HL-60/S4 treated with phorbol 12-myristate 13-acetate at 8.2 ng/mL for 4 days and 3 days (cell line): ENCODE results near the gene ANGPT4.
"Not testable (repeated sequence)": the region's sequence is repeated elsewhere in the genome, so short reads cannot be mapped to it uniquely, and the experiment has no call there.

Experiments used
- in situ Hi-C: fragments of 300-500 bp; cut with MboI; formaldehyde crosslinking; loops from 2 replicates; pipeline ENCODE4 v1.15.0; 2022; ENCODE audit warnings: low sequenced_read_pairs

The ANGPT4 gene

GRCh38 chr20:878511-879307 is 37.4 kb downstream of the ANGPT4 start:
- in situ Hi-C loops: no loop called here

DNA sequence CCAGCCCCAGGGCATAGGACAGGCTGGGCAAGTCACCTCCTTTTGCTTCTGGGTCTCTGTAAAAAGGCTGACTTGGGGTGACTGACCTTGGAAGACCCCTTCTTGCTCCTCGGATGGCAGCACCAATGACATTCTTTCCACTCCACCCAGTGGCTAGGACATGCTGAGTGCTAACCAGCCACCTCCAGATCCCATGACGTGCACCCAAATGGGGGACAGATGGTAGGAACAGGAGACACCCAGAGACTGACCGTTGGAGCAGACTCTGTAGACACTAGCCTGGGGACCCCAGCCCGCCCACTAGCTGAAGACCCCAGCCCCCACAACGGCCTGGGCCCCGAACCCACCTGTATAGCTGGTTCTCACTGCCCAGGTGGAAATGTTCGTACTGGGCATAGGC is 38.3 kb downstream of the ANGPT4 start:
- in situ Hi-C loops: no loop called here

DNA sequence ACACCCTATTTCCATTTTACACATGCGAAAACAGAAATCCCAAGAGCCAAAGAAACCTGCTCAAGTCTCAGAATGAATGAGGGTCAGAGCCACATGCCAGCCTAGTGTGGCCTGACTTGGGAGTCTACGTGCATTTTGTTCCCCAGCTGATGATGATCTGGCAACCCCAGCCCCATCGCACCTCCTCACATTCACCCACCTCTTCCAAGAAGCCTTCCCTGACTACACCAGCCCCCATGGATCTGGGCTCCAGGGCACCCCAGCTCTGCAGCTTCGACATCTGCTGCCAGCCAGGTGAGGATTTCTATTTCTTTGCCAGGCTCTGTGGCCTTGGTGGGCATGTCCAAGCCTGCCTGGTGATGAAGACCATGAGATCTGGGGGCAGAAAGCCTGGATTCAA is 41.0 kb downstream of the ANGPT4 start:
- in situ Hi-C loops: no loop called here

DNA sequence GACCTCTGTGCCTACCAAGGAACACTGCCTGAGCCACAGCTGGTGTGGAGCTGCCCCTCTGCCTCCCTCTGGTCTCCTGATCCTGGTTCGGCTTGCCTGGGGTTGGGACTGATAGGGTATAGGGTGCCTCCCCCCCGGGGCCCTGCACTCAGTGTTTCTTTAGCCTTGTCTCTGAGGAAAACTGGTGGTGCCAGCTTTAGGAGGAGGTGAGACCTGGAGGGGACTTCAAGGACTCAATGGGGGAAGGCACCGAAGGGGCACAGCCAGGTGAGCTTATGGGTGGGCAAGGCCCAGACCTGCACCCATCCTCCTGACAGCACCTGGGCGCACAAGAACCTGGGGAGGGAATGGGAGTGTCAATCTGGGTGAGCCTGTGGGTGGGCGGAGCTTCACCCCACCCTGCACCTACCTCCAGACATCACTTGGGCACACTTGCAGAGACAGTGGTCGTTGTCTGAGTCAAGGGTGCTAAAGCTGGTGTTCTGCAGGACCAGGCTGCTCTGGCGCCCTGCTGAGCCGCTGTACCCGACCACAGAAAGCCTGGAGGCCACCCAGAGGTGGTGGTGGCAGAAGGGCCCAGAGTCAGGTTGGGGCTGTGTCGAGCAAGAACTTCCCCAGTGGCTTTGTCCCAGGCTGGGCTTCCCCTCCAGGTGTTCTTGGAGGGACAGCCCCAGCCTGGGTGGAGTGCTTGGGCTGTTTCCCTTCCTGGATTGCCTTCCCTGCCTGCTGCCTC is 42.1 kb downstream of the ANGPT4 start:
- in situ Hi-C loops: no loop called here

DNA sequence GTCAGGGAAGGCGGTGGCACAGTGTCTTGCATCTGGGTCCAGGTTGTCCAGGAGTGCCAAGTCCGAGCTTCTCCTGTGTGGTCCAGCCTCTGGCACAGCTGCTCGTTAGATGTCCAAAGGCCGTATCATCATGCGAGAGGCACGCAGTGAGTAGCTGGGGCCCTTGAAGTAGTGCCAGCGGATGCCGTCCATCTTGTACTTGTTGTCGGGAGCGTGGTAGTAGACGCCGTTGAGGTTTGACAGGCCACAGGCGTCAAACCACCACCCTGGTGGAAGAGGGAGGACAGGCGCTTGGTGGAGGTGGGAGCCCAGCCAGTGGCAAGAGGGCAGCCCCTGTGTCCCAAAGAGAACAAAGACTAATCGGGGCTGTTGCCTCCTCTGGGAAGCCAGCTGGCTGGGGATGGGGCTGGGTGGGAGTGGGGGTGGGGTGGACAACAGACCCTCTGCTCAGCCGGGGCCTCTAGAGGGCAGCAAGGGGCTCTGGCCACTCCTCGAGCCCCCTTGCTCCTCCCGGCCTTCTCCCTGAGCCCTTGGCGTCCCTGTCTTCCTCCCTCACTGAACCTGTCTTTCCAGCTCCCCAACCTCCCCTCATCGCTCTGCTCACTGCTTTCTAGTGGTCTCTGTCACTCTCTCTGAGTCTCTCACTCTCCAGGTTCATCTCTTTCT is 43.1 kb downstream of the ANGPT4 start:
- in situ Hi-C loops: no loop called here

DNA sequence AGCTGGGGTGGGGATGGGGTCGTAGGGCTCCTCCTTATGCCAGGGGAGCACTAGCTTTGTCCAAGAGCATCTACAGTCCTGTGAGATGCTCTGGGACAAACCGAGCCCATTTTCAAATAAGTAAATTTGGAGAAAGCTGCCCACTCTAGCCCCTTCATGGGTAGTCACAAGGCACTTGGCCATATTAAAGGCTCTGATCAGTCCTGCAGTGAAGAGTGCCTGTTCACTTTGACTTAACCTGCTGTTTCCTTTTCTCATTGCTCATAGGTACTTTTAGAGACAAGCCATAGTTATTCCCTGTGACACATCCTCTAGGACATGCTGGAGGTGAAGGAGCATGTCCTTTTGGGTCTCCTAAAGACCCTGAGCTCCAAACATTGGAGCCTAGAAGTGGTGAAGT is 44.2 kb downstream of the ANGPT4 start:
- in situ Hi-C loops: no loop called here

DNA sequence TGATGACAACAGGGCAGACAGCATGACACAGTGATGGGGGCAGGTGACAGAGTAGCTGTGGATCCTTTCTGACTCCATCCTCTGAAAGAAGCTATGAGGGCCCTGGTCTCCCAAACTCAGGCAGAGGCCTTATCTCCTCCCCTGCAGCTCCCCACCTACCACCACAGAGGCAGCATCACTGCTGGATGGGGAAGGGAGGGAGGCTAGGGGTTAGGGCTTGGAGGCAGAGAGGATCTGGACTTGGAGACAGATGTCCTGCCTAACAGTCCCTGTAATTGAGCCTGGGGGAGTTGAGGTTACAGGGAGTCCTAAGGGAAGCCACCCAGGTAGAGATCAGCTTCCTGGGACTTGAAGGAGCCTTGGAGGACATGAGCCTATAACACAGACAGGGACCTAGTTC is 44.7 kb downstream of the ANGPT4 start:
- in situ Hi-C loops: no loop called here

GRCh38 chr20:870758-871157 is 45.4 kb downstream of the ANGPT4 start:
- in situ Hi-C loops: no loop called here

- in situ Hi-C loops: no loop called here
These were observed 46.5 kb downstream of the ANGPT4 start for GRCh38 chr20:869606-870005.

DNA sequence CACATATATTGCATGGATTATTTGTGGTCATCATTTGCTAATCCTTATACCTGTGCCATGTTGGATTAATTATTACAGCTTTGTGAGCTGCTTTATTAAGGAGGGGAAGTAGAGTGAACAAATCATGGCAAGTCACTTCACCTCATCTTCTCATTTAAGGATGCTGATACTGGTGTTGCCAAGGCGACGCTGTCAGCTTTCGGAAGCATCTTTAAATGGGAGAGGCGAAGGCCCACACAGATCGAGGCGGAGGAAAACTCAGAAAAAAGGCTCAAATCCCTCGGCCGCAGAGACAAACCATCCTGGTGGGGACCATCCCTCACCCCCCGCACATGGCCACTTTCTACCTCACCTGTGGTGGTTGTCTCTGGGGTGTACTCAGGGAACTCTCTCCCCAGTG is 47.9 kb downstream of the ANGPT4 start:
- in situ Hi-C loops: no loop called here

DNA sequence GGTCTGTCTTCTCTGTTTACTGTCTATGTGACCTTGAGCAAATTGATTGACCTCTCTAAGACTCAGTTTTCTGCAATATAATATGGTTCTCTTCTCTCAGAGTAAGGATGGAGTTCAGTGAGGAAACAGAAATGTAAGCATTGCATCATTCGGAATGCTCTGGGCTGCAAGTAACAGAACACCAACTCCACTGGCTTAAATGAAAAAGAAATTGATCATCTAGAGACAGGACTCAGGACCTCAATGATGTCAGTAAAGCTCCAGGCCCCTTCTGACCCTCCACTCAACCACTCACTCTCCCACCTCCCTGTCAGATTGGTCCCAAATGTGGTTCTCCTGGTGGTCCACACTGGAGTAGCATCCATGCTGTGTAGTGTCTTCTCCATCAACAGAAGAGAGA is 50.7 kb downstream of the ANGPT4 start:
- in situ Hi-C loops: no loop called here

DNA sequence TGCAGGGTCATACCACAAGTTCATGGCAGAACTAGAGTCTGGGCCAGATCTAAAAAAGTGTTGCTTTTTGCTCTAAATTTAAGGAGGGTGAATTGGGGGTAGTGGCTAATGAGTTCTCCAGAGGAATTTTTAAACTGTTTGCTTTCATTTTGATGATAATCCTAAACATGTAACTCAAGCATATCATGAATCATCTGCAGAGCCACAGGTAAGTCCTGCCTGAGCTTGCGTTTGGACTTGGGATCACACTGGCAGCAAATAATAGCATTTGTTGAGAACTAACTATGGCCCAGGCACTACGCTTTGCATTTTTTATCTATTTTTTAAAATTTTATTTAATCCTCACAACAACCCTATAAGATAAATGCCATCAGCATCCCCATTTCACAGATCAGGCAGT is 55.2 kb downstream of the ANGPT4 start:
- in situ Hi-C loops: no loop called here

GRCh38 chr20:859751-860231 is 56.3 kb downstream of the ANGPT4 start:
- in situ Hi-C loops: no loop called here

DNA sequence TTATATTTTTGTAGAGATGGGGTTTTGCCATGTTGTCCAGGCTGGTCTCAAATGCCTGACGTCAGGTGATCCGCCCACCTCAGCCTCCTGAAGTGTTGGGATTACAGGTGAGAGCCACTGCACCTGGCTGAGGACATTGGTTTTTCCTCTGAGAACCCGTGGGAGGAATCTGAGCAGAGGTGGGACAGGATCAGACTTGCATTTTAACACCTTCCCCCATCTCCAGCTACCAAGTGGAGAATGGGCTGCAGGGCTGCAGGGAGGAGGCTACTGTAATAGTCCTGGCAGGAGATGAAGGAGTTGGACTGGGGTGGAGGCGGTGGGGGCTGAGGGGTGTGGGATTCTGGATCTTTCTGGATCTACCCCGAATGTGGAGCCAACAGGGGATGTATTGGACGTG is 58.1 kb downstream of the ANGPT4 start:
- in situ Hi-C loops: no loop called here

DNA sequence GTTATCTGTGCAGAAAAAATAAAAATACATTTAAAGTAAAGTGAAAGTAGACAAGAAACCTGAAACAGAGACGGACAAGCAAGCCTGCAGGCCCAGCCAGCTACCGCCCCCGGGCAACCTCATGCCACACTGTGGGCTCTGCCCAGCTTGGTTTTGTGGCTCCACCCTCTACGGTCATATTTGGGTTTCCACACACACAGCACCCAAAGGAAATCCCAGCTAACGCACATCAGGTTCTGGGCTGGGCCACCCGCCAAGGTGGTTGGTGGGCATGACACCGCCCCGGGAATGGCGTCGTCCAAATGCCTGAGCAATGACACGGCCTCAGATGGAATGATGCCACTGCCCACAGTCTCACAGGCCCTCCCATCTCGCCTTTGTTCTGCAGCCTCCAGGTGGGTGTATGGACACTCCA is 59.8 kb downstream of the ANGPT4 start:
- in situ Hi-C loops: no loop called here

DNA sequence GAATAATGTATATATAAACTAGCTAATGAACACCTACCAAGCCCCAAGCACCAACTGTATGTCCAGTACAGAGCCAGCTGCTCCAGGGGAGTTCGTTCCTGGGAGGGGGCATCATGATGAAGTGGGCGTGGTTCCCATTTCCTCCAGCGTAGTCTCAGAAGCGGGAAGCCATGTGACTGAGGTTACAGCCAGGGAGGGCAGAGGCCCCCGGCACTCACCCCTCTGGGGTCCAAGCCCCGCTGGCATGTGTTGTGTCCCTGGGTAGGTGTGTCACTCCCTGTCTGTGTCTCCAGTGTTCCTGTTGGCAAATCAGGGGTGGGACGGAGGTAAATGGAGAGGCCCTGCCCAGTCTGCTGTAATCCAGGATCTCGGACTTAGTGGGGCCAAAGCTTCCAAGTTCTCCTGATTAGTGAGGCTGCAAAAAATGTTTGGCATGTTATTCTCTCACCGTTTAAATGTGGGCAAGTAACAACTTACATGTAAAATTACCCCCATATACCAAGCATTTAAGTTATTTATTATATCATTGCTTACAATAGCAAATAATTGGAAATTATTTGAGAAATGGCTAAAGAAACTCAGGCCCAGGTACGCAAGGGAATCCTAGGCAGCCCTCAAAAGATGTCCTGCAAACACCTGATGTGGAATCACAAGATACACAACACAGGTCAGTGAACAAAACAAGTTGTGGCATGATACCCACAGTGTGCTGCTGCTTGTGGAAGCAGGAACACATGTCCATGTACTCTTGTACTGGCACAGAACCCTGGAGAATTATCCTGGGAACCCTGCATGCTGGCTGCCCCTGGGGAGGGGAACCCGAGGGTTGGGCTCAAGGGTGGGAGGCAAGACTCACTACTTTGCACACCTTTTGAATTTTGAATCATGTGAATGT is 60.4 kb downstream of the ANGPT4 start:
- in situ Hi-C loops: no loop called here

- in situ Hi-C loops: no loop called here
These were observed 61.5 kb downstream of the ANGPT4 start for GRCh38 chr20:854601-855000.

- in situ Hi-C loops: no loop called here
These were observed 62.6 kb downstream of the ANGPT4 start for GRCh38 chr20:853406-853996.

GRCh38 chr20:848731-849130 is 67.4 kb downstream of the ANGPT4 start:
- in situ Hi-C loops: not testable (repeated sequence)

GRCh38 chr20:848193-848592 is 67.9 kb downstream of the ANGPT4 start:
- in situ Hi-C loops: no loop called here
